ENCODE measurements around the gene ATG2A. TPM values are rescaled to one million over a fixed set of nuclear protein-coding genes. Genes with fewer than 3 reads are reported as not detected.

ATG2A gene
- total and polyA plus RNA-seq, 2 of the 8 experiments (the other 6 are each of a cell fraction or from before 2014, with no cell fraction given), result 12.1 to 22.1 TPM

DNA sequence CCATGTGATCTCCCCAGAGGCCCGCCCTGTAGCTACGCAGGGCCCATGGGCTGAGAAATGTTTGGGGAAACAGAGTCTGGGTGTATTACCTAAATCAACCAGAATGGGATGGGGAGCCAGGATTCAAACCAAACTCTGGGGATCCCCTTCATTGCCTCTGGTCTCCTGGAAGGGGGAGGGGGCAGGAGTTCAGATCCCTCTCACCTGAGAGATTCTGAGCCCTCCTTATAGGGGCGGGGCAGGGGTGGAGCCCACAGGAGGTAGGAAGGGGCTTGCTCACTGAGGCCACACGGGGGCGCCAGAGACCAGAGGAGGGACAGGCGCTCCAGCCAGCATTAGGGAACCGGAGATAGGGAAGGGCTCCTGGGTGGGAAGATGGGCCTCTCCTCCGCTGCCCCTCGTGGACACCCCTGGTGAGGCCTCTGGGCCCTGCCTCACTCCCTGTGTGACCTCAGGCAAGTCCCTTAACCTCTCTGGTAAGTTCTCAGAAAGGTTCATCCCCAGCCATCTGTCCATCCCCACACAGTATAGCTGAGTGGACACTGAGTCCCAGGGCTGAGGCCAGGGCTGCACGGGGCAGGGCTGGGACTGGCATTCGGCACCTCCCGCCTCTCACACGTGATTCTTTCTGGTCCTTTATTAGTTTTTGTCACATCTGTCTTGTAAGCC lies 69.9 kb downstream of the ATG2A start:
- no peak overlapping the region for H2AK5ac ChIP-seq (ENCODE audit: low read depth, low read length)
- no peak overlapping the region for H2BK12ac ChIP-seq (ENCODE audit: low read depth, low read length)
- H3K27ac ChIP-seq (ENCODE audit: low read depth, low read length), result no peak overlapping the region
- peaks cover 0 to 2% of the 10 kb centered on the region in 2 experiments for H4K20me1 ChIP-seq (replicated peaks in 1 of 2; ENCODE audit: control insufficient read depth in 1 of 2, insufficient read depth in 2 of 2, low read length in 2 of 2)
- H3K9me3 ChIP-seq (ENCODE audit: insufficient read depth in 2 of 2, low read depth in 1 of 2, low read length in 1 of 2), result no peaks in the 10 kb centered on the region
- POLR2A ChIA-PET (ENCODE audit: partially characterized antibody), result interaction anchor here (1.0 to 25.7 kb wide), 5 partner anchors 37 to 230 kb away, joined by 3 to 408 read pairs (median 4); partner anchors contain the start of genes EHD1 and SF1
- H3K23me2 ChIP-seq (ENCODE audit: low read depth, low read length), result peaks cover 9% of the 10 kb centered on the region
- no peaks in the 10 kb centered on the region for H3K27me3 ChIP-seq (replicated peaks in 1 of 4; ENCODE audit: control insufficient read depth in 3 of 4, extremely low read depth in 1 of 4, insufficient read depth in 3 of 4, low read length in 3 of 4)
- no peak overlapping the region for H3K4me3 ChIP-seq (ENCODE audit: extremely low read depth in 1 of 4, insufficient read depth in 2 of 4, low read depth in 3 of 4, low read length in 4 of 4)
- H4K8ac ChIP-seq (ENCODE audit: extremely low read depth, insufficient read depth, low read length), result no peak overlapping the region
- WGBS, 2 experiments (ENCODE audit: extremely low coverage in 1 of 2, insufficient coverage in 1 of 2, insufficient read length in 1 of 2, insufficient replicate concordance in 2 of 2, low coverage in 1 of 2, low lambda C conversion rate in 2 of 2, missing lambda C conversion rate in 1 of 2), result 42% methylated on average over 13 of the region's 13 CpGs; no CpG with 5 or more reads in 1 of the 2 experiments
- H2BK15ac ChIP-seq (ENCODE audit: low read length), result peak overlapping the region; percentile 88; the same call in 1 of the 2 replicates
- peaks cover 0 to 3% of the 10 kb centered on the region in 2 experiments; a peak in 1 of 4 replicates for H3K79me2 ChIP-seq (ENCODE audit: control insufficient read depth in 1 of 2, insufficient read depth in 2 of 2, low read length in 2 of 2)
- no peak overlapping the region for H3K4me2 ChIP-seq (ENCODE audit: insufficient read depth in 1 of 2, low read depth in 2 of 2, low read length in 2 of 2)
- CTCF ChIA-PET (ENCODE audit: partially characterized antibody), result interaction anchor here (0.5 to 32.3 kb wide), 37 partner anchors 8 to 491 kb away, joined by 3 to 1058 read pairs (median 6); partner anchors contain the start of genes ARL2, ATG2A, BATF2 and EHD1
- FAIRE-seq (peak; percentile 39), DNase-seq (ENCODE audit: low read depth in 1 of 2, low spot score in 2 of 2) (peak; percentile 87 to 98)
- no peak overlapping the region for H4K91ac ChIP-seq (replicated peaks; ENCODE audit: insufficient read length, low read length)
- H3K56ac ChIP-seq (replicated peaks; ENCODE audit: insufficient read length, low read depth, low read length), result no peak overlapping the region
- H3K18ac ChIP-seq (ENCODE audit: extremely low read depth, low read length), result peak overlapping the region; percentile 42; the same call in 1 of the 2 replicates
- H4K5ac ChIP-seq (ENCODE audit: insufficient read length, low read depth, low read length), result no peak overlapping the region
- no peak overlapping the region for H2BK20ac ChIP-seq (ENCODE audit: low read length)
- peak overlapping the region; percentile 88 for H3K4ac ChIP-seq (replicated peaks; ENCODE audit: insufficient read length, low read depth, low read length)
- no peak overlapping the region for H3K9ac ChIP-seq (replicated peaks in 1 of 4; ENCODE audit: extremely low read depth in 1 of 4, low read depth in 3 of 4, low read length in 3 of 4)
- H3K36me3 ChIP-seq (ENCODE audit: control insufficient read depth in 2 of 4, insufficient read depth in 4 of 4, low read length in 3 of 4), result no peaks in the 10 kb centered on the region
- no peak overlapping the region for H3K14ac ChIP-seq (ENCODE audit: insufficient read length)
- peaks cover 0 to 38% (median 21%) of the 10 kb centered on the region in 4 experiments; a peak in 6 of 7 replicates for H3K4me1 ChIP-seq (replicated peaks in 1 of 4; ENCODE audit: control insufficient read depth in 3 of 4, insufficient read depth in 4 of 4, low read length in 3 of 4)
- H3K79me1 ChIP-seq (ENCODE audit: low read depth, low read length), result no peaks in the 10 kb centered on the region; the same call in 1 of the 2 replicates
- H2BK120ac ChIP-seq (replicated peaks; ENCODE audit: low read depth, low read length), result no peak overlapping the region
- no peak overlapping the region; the same call in 1 of the 2 replicates for H2AFZ ChIP-seq (ENCODE audit: low read length)
- H2BK5ac ChIP-seq (ENCODE audit: low read depth, low read length), result no peak overlapping the region
- no peak overlapping the region for H3K23ac ChIP-seq (ENCODE audit: insufficient read length)
- TF ChIP-seq MAFK (IDR thresholded peaks at IDR 0.05; ENCODE audit: low read depth, low read length), result no peak
- TF ChIP-seq RAD21 (IDR thresholded peaks at IDR 0.05 in 1 of 2, conservative IDR thresholded peaks at IDR 0.05 in 1 of 2; ENCODE audit: low read depth in 2 of 2, low read length in 2 of 2), result peak; percentile 91 to 97
- TF ChIP-seq CHD2 (IDR thresholded peaks at IDR 0.05; ENCODE audit: low read length), result peak; percentile 41; the same call in 1 of the 2 replicates
- no peak for TF ChIP-seq SRF (IDR thresholded peaks at IDR 0.05; ENCODE audit: low read depth, low read length)
- TF ChIP-seq BCL11A (IDR thresholded peaks at IDR 0.05; ENCODE audit: low read depth in 2 of 2, low read length in 2 of 2), result no peak
- TF ChIP-seq, protein P1, sequence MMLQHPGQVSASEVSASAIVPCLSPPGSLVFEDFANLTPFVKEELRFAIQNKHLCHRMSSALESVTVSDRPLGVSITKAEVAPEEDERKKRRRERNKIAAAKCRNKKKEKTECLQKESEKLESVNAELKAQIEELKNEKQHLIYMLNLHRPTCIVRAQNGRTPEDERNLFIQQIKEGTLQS (IDR thresholded peaks at IDR 0.05; ENCODE audit: insufficient read depth, low read depth, low read length), result no peak
- 0 out of 2 replicates have a peak, but pooled peaks have one; percentile 34 for TF ChIP-seq TBP (IDR thresholded peaks at IDR 0.05; ENCODE audit: low read depth, low read length)
- TF ChIP-seq, protein P2, sequence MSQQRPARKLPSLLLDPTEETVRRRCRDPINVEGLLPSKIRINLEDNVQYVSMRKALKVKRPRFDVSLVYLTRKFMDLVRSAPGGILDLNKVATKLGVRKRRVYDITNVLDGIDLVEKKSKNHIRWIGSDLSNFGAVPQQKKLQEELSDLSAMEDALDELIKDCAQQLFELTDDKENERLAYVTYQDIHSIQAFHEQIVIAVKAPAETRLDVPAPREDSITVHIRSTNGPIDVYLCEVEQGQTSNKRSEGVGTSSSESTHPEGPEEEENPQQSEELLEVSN (IDR thresholded peaks at IDR 0.05), result no peak
- peak; percentile 10; the same call in 1 of the 2 replicates for TF ChIP-seq GABPA (IDR thresholded peaks at IDR 0.05; ENCODE audit: borderline replicate concordance, insufficient read depth, low read length)
- 0 out of 2 replicates have a peak, but pooled peaks have one; percentile 66 for TF ChIP-seq TCF12 (IDR thresholded peaks at IDR 0.05; ENCODE audit: low read depth, low read length)
